ENCODE results near the gene FOSL1.
"Not testable (repeated sequence)": the region's sequence is repeated elsewhere in the genome, so short reads cannot be mapped to it uniquely, and the experiment has no call there.

FOSL1 gene

DNA sequence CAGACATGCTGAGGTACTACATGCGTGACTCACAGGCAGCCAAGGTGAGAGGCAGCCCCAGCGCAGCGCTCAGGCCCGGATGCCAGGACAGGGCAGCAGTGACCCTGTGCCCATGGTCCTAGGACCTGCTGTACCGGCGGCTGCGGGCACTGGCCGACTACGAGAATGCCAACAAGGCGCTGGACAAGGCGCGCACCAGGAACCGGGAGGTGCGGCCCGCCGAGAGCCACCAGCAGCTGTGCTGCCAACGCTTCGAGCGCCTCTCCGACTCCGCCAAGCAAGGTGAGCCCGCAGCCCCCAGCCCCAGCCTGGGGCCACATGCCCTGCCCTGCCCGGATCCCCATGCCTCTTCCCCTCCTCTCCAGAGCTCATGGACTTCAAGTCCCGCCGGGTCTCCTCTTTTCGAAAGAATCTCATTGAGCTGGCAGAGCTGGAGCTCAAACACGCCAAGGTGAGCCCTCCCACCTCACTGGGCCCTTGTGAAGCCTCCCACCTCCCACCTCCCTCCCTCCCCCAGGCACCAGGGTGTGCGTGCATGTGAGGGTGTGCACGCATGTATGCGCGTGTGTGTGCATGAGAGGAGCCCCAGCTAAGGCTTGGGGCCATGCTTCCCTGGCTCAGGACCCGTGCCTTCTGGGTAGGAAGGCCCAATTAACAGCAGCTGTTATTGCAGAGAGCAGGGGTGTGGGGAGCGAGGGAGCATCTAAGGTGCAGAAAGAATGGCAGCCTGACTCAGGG lies 47.5 kb downstream of the FOSL1 start:
- no peak for DNase-seq (ENCODE audit: low read depth in 2 of 2)

- no peak for DNase-seq (ENCODE audit: low read depth in 2 of 2)
Measured at GRCh38 chr11:65851811-65852507, 48.2 kb downstream of the FOSL1 start.

- no peak for DNase-seq (ENCODE audit: low read depth in 2 of 2)
Measured at GRCh38 chr11:65851083-65851579, 49.1 kb downstream of the FOSL1 start.

- DNase-seq (ENCODE audit: low read depth in 2 of 2): no peak
Measured at GRCh38 chr11:65850217-65851082, 49.7 kb downstream of the FOSL1 start.

GRCh38 chr11:65849771-65850216 lies 50.4 kb downstream of the FOSL1 start:
- no peak for DNase-seq (ENCODE audit: low read depth in 2 of 2)

DNA sequence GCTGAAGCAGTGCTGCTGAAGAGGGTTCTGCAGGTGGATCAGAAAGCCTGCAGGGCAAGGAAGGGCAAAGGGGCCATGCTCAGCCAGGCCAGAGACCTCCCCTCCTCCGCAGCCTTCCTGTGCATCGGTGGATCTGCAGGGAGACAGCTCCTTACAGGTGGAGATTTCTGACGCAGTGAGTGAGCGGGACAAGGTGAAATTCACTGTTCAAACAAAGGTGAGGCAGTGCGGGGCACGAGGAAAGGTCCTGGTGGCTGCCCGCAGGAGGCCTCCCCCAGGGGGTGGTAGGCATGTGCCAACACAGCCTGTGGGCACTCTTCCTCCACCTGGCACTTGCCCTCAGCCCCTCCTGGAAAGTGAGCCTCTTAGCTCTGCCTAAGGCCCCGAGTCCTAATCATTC lies 50.8 kb downstream of the FOSL1 start:
- no peak for DNase-seq (ENCODE audit: low read depth in 2 of 2)

DNA sequence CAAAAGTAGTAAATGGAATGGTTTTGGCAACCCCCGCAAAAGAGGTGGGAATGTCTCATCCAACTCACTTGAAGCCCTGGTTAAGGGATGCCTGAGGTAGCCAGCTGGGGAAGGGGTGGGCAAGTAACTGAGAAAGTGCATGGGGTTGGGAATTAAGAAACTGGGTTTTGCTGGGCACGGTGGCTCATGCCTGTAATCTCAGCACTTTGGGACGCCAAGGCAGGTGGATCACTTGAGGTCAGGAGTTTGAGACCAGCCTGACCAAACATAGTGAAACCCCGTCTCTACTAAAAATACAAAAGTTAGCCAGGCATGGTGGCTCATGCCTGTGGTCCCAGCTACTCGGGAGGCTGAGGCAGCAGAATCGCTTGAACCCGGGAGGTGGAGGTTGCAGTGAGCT lies 51.5 kb downstream of the FOSL1 start:
- DNase-seq (ENCODE audit: low read depth in 2 of 2): not testable (repeated sequence)

- no peak for DNase-seq (ENCODE audit: low read depth in 2 of 2)
Measured at GRCh38 chr11:65847746-65848145, 52.4 kb downstream of the FOSL1 start.

DNA sequence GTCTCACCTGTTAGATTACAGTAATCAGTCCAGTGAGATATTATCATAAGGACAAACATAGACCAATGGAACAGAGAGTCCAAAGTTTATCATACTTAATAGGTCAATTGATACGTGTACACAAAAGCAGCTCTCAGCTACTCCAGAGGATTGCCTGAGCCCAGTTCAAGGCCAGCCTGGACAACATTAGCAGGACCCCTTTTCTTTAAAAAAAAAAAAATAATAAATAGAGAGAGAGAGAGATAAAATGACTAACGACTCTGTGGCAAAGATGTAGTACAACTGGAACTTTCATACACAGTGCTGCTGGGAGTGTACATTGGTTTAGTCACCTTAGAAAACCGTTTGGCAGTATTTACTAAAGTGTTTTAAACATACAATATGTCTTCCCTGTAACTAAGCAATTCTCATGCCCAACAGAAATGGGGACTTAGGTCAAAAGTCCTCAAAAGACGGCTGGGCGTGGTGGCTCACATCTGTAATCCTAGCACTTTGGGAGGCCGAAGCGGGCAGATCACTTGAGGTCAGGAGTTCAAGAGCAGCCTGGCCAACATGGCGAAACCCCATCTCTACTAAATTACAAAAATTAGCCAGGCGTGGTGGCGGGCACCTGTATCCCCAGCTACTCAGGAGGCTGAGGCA lies 55.8 kb downstream of the FOSL1 start:
- DNase-seq (ENCODE audit: low read depth in 2 of 2): no peak

- no peak for DNase-seq (ENCODE audit: low read depth in 2 of 2)
Measured at GRCh38 chr11:65843811-65844210, 56.4 kb downstream of the FOSL1 start.

DNA sequence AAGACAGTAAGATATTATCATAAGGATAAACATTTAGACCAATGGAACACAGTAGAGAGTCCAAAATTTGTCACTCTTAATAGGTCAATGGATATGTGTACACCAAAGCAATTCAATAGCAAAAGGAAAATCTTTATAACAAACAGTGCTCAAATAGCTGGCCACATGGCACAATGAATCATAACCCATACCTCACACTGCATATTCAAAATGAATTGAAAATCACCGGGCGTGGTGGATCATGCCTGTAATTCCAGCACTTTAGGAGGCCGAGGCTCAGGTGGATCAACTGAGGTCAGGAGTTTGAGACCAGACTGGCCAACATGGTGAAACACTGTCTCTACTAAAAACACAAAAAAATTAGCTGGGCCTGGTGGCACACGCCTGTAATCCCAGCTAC lies 58.0 kb downstream of the FOSL1 start:
- no peak for DNase-seq (ENCODE audit: low read depth in 2 of 2)
